CD14-positive monocyte (primary cell): ENCODE measurements around the gene ANKRD44. TPM values are rescaled to one million over a fixed set of nuclear protein-coding genes. Genes with fewer than 3 reads are reported as not detected.
A peak's percentile ranks its signal among the peaks of the same experiment; 100 is the strongest.

Source experiments
- DNase-seq, 3 donors: peaks; one replicate each; pipeline ENCODE4 v3.0.0-alpha.2; 2011 to 2022
- H2AFZ ChIP-seq: 2 replicates; pipeline ENCODE4 v1.6.0; 2012; ENCODE audit warnings: mild to moderate bottlenecking, low read depth, low read length, inconsistent platforms; ENCODE audit not compliant: insufficient read depth, poor library complexity, severe bottlenecking
- H3K27ac ChIP-seq, 2 donors: 1 replicate in 1 of 2; 2 replicates in 1 of 2; pipeline ENCODE4 v1.5.1; 2012 to 2013; ENCODE audit warnings: low read length in 2 of 2, control low read depth in 1 of 2, inconsistent platforms in 1 of 2, low read depth in 1 of 2, mild to moderate bottlenecking in 1 of 2
- H3K27me3 ChIP-seq, 2 donors: one replicate each; pipeline versions ENCODE4 v1.6.0 to v1.6.1; 2011 to 2013; ENCODE audit warnings: low read length in 2 of 2; ENCODE audit not compliant: control insufficient read depth in 2 of 2, insufficient read depth in 2 of 2
- H3K36me3 ChIP-seq, 2 donors: replicated peaks in 1 of 2; 1 replicate in 1 of 2; 2 replicates in 1 of 2; pipeline versions ENCODE4 v1.5.1 to v1.6.1; 2012 to 2013; ENCODE audit warnings: low read length in 2 of 2, control low read depth in 1 of 2, inconsistent platforms in 1 of 2, mild to moderate bottlenecking in 1 of 2; ENCODE audit not compliant: insufficient read depth in 2 of 2, control insufficient read depth in 1 of 2
- H3K4me1 ChIP-seq, 2 donors: 1 replicate in 1 of 2; 2 replicates in 1 of 2; pipeline versions ENCODE4 v1.5.1 to v1.6.1; 2012 to 2013; ENCODE audit warnings: low read length in 2 of 2, control low read depth in 1 of 2, inconsistent platforms in 1 of 2, mild to moderate bottlenecking in 1 of 2, moderate library complexity in 1 of 2; ENCODE audit not compliant: insufficient read depth in 2 of 2, control insufficient read depth in 1 of 2
- H3K4me2 ChIP-seq: replicated peaks from 2 replicates; pipeline ENCODE3; 2012; ENCODE audit warnings: low read length, moderate library complexity, mild to moderate bottlenecking; ENCODE audit not compliant: poor library complexity, severe bottlenecking; ENCODE audit errors: extremely low read depth
- H3K4me3 ChIP-seq, 3 experiments: fragments of 200-600 bp in 1 of 3; sonication (generic) in 1 of 3; replicated peaks in 1 of 3; 1 replicate in 2 of 3; 2 replicates in 1 of 3; pipeline ENCODE4 v1.5.1; 2011 to 2013; ENCODE audit warnings: low read length in 3 of 3, mild to moderate bottlenecking in 3 of 3, control low read depth in 2 of 3, low read depth in 2 of 3, inconsistent platforms in 1 of 3, moderate library complexity in 1 of 3
- H3K79me2 ChIP-seq: 2 replicates; pipeline ENCODE4 v1.6.0; 2012; ENCODE audit warnings: mild to moderate bottlenecking, control low read depth, inconsistent platforms, low read length, moderate library complexity; ENCODE audit not compliant: insufficient read depth
- H3K9ac ChIP-seq: 2 replicates; pipeline ENCODE4 v1.6.0; 2017; ENCODE audit warnings: low read length, mild to moderate bottlenecking; ENCODE audit not compliant: insufficient read depth, poor library complexity, severe bottlenecking
- H3K9me3 ChIP-seq, 2 donors: replicated peaks in 1 of 2; 1 replicate in 1 of 2; 2 replicates in 1 of 2; pipeline versions ENCODE4 v1.5.1 to v1.6.1; 2012 to 2013; ENCODE audit warnings: low read length in 2 of 2, control low read depth in 1 of 2; ENCODE audit not compliant: control insufficient read depth in 1 of 2, insufficient read depth in 1 of 2
- H4K20me1 ChIP-seq: 2 replicates; pipeline ENCODE4 v1.6.0; 2012; ENCODE audit warnings: mild to moderate bottlenecking, low read length, control low read depth, moderate library complexity; ENCODE audit not compliant: insufficient read depth
- H3K27ac Mint-ChIP-seq, 7 donors: one replicate each; pipeline ENCODE4 v1.8.0; 2020; ENCODE audit warnings: mild to moderate bottlenecking in 7 of 7, mixed read lengths in 7 of 7, moderate library complexity in 6 of 7, inconsistent platforms in 2 of 7
- H3K27me3 Mint-ChIP-seq, 3 donors: one replicate each; pipeline ENCODE4 v1.8.0; 2021 to 2022; ENCODE audit warnings: low read depth in 3 of 3, mild to moderate bottlenecking in 3 of 3, mixed read lengths in 3 of 3, moderate library complexity in 3 of 3, inconsistent platforms in 1 of 3
- H3K36me3 Mint-ChIP-seq, 2 donors: one replicate each; pipeline ENCODE4 v1.8.0; 2020; ENCODE audit warnings: mixed read lengths in 2 of 2, inconsistent platforms in 1 of 2, mild to moderate bottlenecking in 1 of 2
- H3K4me1 Mint-ChIP-seq: one replicate; pipeline ENCODE4 v1.8.0; 2020; ENCODE audit warnings: mild to moderate bottlenecking, mixed read lengths
- H3K4me3 Mint-ChIP-seq, 2 donors: one replicate each; pipeline ENCODE4 v1.8.0; 2020; ENCODE audit warnings: mild to moderate bottlenecking in 2 of 2, mixed read lengths in 2 of 2, moderate library complexity in 1 of 2
- H3K9me3 Mint-ChIP-seq, 7 donors: one replicate each; pipeline ENCODE4 v1.8.0; 2020 to 2022; ENCODE audit warnings: mixed read lengths in 7 of 7, mild to moderate bottlenecking in 6 of 7, moderate library complexity in 6 of 7, inconsistent platforms in 2 of 7
- WGBS: methylation state at CpG from one replicate; pipeline ENCODE4 v1.1.5; 2013; ENCODE audit warnings: missing lambda C conversion rate; ENCODE audit not compliant: insufficient coverage; 5-methylcytosine and 5-hydroxymethylcytosine counted together
- intact Hi-C, 2 donors: fragments of 100-400 bp; cut with micrococcal nuclease; formaldehyde crosslinking; loops; one replicate each; pipeline versions ENCODE4 v1.15.0 to v1.15.1; 2023
- polyA plus RNA-seq, 3 donors: library from polyadenylated mRNA; depleted of rRNA in 1 of 3; unstranded in 2 of 3; stranded (reverse) in 1 of 3; fragments of 300-500 nt in 2 of 3; fragments of >200 nt in 1 of 3; fragmentation: Illumina TruSeq in 2 of 3; gene quantifications; 1 replicate in 2 of 3; 2 replicates in 1 of 3; pipeline ENCODE4 v1.2.3, GENCODE V29; 2012 to 2021
- TF ChIP-seq, protein P1 (sequence below): fragments of 200-600 bp; IDR thresholded peaks from one replicate; pipeline ENCODE4 v1.8.0; 2022; ENCODE audit warnings: antibody characterized with exemption, mild to moderate bottlenecking

ANKRD44 gene
- polyA plus RNA-seq, 3 donors = 55.7 to 91.9 (median 64.9) TPM

DNA sequence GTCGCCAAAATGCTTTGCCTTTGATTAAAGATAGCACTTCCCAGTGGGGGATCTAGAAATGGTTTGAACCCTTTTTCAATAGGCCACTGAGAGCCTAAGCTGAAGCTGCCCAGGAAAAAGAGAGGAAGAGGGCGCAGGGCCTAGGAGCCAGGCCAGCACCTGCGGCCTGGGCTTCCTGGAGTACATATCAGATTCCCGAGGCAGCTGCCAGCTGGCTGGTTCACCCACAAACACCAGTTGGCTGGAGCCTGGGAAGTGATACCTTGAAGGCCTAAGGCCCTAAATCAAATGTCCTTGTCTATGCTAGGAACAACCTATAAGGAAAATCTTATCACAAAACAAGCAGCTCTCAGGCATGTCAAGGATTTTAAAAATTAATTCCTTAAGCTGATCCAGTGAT is 37.1 kb downstream of the ANKRD44 start:
- Histone ChIP-seq H3K9me3 (no peaks in the 10 kb centered on the region), H3K4me3 (no peak overlapping the region), H3K27ac (peak overlapping the region in 1 of 2 donors; percentile 57), H3K79me2 (peaks cover 100% of the 10 kb centered on the region), H3K36me3 (no peaks in the 10 kb centered on the region), H3K27me3 (no peaks in the 10 kb centered on the region), H3K9ac (no peak overlapping the region), H3K4me1 (peaks cover 22 to 38% of the 10 kb centered on the region in 2 donors), H4K20me1 (peaks cover 98% of the 10 kb centered on the region), H2AFZ (no peak overlapping the region), H3K4me2 (no peak overlapping the region)
- no peak for DNase-seq
- TF ChIP-seq, protein P1, sequence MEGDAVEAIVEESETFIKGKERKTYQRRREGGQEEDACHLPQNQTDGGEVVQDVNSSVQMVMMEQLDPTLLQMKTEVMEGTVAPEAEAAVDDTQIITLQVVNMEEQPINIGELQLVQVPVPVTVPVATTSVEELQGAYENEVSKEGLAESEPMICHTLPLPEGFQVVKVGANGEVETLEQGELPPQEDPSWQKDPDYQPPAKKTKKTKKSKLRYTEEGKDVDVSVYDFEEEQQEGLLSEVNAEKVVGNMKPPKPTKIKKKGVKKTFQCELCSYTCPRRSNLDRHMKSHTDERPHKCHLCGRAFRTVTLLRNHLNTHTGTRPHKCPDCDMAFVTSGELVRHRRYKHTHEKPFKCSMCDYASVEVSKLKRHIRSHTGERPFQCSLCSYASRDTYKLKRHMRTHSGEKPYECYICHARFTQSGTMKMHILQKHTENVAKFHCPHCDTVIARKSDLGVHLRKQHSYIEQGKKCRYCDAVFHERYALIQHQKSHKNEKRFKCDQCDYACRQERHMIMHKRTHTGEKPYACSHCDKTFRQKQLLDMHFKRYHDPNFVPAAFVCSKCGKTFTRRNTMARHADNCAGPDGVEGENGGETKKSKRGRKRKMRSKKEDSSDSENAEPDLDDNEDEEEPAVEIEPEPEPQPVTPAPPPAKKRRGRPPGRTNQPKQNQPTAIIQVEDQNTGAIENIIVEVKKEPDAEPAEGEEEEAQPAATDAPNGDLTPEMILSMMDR = no peak
- Mint-ChIP-seq H3K36me3 (peaks cover 4 to 11% of the 10 kb centered on the region in 2 donors), H3K4me1 (peaks cover 59% of the 10 kb centered on the region), H3K27me3 (no peaks in the 10 kb centered on the region), H3K27ac (peak overlapping the region in 3 of 7 donors; percentile 24 to 73 (median 56)), H3K4me3 (no peak overlapping the region), H3K9me3 (no peaks in the 10 kb centered on the region)
- intact Hi-C loops = no loop called here
- WGBS = 46% methylated on average over 4 of the region's 4 CpGs

DNA sequence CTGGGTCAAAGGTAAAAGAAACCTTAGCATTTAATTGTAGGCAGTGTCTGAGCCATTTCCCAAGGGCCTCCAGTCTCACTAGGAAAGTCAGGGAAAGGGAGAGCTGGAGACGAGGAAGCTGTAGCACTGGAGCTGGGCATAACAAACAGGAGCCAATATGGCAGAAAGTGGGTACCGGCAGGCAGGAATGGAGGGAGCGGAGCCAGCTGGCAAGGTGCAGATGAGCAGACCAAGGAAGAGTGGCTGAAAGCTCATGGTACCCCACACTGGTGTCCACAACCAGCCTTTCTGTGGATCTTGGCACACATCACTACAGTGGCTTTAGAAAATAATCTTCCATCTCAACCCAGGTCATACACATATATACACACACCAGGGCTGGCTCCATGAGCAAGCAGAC is 40.0 kb downstream of the ANKRD44 start:
- no peaks in the 10 kb centered on the region for H3K27me3 Mint-ChIP-seq
- intact Hi-C loops = no loop called here
- Histone ChIP-seq H3K9ac (no peak overlapping the region), H3K4me2 (no peak overlapping the region), H3K36me3 (no peaks in the 10 kb centered on the region), H2AFZ (no peak overlapping the region), H3K4me1 (peaks cover 4 to 18% of the 10 kb centered on the region in 2 donors), H3K27ac (peak overlapping the region in 1 of 2 donors; percentile 22), H3K27me3 (no peaks in the 10 kb centered on the region), H4K20me1 (peaks cover 98% of the 10 kb centered on the region), H3K9me3 (no peaks in the 10 kb centered on the region), H3K79me2 (peaks cover 100% of the 10 kb centered on the region), H3K4me3 (no peak overlapping the region)
- DNase-seq = no peak
- H3K9me3 Mint-ChIP-seq = no peaks in the 10 kb centered on the region
- H3K36me3 Mint-ChIP-seq = peaks cover 8 to 9% of the 10 kb centered on the region in 2 donors
- no peak overlapping the region for H3K4me3 Mint-ChIP-seq
- H3K4me1 Mint-ChIP-seq = peaks cover 57% of the 10 kb centered on the region
- peak overlapping the region in 2 of 7 donors; percentile 74 to 78 for H3K27ac Mint-ChIP-seq
- 100% methylated on average over 3 of the region's 3 CpGs for WGBS
- TF ChIP-seq, protein P1 = no peak
